ENCODE results near the gene TALDO1.

The TALDO1 gene

GRCh38 chr11:788953-789940, 42.0 kb downstream of the TALDO1 start:
- peak; percentile 76 for DNase-seq

GRCh38 chr11:789943-790342, 42.7 kb downstream of the TALDO1 start, which contains the start of gene CEND1:
TSS of gene CEND1 (minus strand) at chr11:790090. CDS start at chr11:788576, 1,514 bp downstream.
- DNase-seq, result no peak

DNA sequence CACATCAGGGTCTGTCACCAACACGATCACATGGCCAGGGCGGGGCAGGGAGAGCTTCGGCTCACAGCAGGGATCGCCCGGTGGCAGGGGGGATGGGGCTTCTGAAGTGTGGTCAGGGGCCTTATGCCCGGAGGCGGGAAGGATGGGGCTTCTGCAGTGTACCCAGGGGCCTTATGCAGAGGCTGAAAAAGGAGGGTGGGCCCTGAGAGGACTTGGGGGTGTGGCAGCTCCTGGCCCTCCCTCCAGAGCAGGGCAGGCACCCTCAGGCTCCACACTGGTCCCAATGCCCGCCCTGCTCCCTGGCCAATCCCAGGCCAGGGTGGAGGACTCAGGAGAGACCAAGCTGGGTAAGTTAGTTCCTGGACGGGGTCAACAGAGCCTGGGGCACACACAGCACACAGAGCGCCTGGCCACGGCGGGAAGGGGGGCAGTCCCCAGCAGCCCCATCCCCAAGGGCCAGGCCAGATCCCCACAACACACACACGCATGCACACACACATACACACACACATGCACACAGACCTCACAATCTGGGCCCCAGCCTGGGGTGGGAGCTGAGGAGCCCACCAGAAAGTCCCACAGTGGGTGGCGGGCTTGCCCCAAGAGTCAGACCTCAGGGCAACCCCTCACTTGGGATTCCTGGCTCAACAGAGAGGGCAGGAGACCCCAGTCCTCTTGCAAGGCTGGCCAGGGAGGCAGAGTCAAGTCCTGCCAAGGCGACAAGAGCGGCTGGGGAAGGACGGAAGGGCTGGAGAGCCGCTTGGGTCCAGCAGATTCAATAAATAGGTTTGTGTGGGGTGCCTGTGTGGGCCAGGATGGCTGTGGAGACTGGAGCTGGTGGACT, 43.7 kb downstream of the TALDO1 start:
- DNase-seq, result no peak

- DNase-seq, result no peak
Measured at GRCh38 chr11:791658-792534, 44.6 kb downstream of the TALDO1 start.

DNA sequence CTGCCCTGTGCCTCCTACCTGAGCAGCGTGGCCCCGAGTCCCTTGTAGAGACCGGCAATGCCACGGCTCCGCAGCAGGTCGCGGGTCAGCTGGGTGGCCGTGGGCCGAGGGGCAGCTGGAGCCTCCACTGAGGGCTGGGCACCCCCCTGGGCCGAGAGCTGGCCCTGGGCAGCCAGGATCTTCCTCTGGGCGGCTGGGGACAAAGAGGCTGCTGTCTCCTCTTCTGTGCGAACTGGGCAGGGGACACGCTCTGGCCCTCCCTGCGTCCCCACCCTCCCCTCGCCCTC, 45.2 kb downstream of the TALDO1 start:
- DNase-seq, result no peak

DNA sequence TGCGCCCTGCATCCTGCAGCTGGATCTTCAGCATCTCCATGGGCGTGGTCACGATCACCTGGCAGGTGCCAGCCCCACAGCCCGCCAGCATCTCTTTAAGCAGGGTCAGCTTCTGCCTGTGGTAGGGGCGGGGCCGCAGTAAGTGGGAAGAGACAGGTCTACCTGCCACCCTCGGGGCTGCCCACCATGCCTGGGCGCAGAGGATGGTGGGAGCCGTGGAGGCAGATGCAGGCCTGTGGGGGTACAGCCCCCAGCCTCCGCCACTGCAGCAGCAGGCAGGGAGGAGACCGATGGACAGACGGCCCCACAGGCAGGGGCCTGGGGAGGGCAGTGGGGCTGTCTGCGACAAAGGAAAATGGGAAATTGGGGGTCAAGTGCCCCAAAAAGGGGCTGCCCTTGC, 45.6 kb downstream of the TALDO1 start:
- no peak for DNase-seq

DNA sequence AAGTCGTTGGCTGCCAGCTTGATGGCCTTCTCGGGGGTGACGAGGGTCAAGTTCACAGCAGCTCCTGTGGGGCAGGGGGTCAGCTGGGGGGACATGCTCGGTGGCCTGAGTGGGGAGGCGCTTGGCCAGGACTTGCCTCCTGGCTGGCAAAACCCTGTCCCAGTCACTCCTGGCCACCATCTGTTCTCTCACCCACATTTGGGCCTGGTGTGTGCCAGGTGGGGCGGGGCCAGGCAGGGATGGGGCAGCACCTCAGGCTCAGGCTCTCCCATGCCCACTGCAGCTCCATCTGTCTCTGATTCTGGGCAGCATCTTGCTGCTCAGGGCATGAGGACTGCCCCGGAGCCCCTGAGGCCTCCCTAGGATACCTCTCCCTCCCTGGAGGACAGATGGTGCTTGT, 46.3 kb downstream of the TALDO1 start:
- no peak for DNase-seq

DNA sequence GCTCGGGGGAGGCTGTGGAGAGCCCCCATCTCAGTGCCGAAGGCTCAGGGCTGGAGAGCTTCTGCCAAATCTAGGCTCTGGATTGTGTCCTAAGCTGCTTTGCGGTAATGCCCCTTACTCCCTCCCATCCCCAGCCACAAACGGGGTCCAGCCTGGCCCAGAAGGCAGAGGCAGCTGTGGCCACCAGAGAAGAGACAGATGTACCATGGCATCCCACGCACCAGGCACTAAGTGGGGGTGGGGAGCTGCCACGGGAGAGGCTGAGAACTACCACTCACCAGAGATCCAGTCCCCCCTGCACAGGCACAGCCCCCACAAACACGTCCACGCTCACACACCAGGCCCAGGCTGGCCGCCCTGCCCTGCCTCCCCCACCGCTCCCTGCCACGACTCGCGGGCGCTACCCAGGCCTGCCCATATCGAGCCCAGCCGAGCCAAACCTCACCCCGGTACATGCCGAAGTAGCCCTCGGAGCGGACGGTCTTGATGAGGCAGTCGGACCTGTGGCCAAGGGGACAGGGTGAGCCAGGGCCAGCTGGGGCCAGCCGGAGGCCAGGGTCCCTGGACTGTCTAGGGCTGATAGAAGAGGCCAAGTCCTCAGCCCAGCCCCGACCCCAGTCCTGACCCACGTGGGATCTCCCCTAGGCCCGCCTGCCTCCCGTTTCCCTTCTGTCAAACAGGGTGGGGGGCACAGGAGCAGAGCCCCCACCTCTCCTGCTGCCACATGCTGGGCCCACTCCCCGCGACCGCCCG, 46.9 kb downstream of the TALDO1 start:
- no peak for DNase-seq

DNA sequence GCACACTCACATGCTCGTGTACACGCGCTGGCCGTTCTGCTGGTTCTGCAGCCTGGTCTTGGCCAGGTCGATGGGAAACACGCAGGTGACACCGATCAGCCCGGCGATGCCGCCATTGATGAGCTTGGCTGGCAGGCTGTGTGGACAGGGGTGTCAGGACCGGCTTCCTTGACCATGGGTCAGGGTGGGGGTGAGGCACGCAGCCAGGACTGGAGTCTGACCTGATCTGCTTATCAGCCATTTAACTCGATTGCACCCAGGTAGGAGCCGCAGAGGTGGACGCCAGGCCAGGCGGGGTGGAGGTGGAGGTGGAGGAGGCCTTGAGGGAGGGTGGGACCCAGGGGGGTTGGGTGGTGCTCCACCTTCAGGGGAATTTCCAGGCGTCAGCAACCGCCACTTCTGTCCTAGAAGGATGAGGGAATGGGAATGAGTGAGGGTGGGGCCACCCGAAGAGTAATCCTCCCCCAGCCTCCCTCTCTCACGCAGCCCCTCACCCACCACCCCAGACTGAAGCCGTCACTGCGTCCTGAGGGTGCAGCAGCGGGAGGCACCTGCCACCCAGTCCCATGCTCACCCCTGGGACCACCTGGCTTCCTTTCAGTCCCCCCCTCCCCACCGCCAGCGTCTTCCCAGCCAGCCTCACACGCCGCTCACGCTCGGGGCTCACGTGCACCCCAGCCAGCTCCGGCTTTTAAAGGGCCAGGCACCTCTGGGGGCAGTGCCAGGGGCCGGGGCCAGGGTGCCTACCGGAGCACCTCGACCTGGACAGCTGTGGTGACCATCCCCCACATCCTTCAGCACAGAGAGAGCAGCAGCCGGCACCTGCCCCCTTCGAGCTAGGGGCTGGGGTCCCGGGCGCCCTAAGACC, 47.7 kb downstream of the TALDO1 start:
- peak; percentile 54 for DNase-seq

DNA sequence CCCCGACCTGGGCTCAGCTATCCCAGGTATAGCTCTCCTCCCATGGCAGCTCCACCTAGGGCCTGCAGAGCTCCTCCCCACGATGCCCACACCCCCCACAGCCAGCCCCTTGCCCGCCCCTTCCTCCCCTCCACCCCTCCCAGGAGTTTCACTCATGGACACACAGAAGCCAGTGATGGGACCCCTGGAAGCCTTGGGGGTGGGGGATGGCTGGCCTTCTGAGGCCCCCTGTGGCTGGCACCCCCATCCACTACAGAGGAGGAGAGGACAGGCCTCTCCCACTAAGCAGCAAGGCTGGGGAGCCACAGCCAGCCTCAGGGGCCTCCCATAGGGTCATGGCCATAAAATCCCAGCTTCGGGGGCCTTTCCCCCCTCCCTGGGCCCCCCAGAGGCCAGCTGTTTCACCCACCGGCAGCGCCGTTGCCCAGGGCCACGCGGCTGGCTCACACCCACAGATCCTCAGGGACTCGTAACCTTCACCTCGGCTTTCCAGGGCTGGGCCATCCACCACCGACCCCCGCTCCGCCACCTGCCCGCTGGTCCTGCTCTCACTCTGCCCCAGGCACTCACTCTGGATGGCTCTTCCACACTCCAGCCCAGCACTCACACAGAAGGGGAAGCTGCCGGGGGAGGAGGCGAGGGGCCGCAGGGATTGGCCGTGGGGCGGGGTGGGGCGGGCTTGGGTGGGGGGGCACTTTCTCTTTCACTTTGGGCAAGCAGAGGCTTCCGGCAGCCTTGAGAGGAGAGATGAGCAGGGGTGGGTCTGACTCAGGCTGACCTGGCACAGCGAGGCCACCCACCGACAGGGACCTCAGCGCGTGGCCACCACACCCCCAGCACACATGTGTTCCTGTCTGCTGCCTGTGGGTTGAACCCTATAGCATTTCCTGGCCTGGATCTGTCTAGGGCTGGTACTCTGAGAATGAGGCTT, 48.6 kb downstream of the TALDO1 start:
- peak; percentile 87 for DNase-seq

DNA sequence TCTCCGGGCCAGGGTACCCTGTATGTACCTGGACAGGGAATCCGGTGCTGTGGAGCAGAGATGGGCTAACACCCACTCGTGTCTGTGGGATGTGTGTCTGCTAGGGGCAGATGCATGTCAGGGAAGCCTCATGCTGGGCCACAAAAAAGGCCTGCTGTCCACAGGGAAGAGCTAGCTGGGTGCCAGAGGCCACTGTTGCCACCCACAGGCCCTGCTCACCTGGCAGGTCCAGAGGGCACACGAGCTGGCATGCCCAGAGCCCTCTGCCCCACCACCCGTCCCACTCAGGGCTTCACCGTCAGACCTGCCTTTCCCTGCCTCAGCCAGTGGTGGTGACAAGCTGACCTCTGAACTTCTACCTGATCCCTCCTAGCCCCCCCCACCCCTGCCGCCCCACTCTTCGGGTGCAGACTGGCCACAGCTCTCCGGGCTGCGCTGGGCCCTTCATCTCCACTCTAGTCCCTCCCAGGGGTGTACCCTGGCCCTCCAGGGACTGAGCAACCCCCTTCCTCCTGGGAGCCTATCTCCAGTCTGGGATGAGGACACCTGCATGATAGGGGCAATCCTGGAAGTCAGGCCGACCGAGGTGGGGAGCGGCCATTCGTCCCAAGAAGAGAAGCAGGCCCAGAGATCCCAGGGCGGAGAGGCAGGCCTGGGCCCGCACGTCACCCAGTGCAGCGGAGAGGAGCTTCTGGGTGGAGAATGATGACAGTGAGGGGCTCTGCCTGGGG, 49.5 kb downstream of the TALDO1 start:
- peak; percentile 46 for DNase-seq

DNA sequence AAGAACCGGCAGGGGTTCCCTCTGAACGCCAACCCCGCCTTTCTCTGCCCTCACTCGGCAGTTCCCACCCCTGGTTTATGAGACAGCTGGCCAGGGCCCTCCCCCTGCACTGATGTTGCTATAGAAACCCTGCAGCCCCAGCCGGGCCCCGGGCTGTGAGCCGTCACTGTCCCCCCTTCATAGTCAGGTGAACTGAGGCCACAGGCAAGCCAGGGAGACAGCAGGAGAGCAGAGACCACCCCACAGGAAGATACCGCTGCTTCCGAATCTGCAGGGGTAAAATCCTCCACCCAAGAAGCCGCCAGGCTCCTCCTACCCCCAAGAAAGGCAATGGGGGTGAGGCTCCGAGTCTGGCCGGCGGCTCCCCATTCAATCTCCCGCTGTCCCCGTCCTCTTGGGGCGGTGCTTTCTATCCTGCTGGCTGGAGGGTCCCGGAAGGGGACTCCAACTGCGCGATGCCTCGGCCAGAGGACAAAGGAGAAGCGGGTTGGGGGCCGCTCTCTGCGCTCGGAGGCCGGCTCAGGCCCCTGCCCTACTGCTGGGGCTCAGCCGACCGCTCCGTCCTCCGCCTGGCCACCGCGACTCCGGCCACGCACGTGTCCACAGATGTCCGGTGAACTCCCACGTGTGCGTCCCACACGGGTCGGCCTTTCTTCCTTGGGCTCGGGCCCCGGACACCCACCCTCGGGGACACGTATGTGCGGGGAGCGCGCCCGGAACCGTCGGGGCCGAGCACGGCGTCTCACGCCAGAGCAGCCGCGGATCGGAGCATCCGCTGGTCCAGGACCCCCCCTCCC, 50.2 kb downstream of the TALDO1 start:
- peak; percentile 79 for DNase-seq

- DNase-seq, result peak; percentile 87
Measured at GRCh38 chr11:798093-798713, 50.9 kb downstream of the TALDO1 start, which contains the start of gene SLC25A22. TSS of gene SLC25A22 (minus strand) at chr11:798281. CDS start at chr11:795006, 3,275 bp downstream.

GRCh38 chr11:799641-800316, 52.5 kb downstream of the TALDO1 start:
- no peak for DNase-seq

DNA sequence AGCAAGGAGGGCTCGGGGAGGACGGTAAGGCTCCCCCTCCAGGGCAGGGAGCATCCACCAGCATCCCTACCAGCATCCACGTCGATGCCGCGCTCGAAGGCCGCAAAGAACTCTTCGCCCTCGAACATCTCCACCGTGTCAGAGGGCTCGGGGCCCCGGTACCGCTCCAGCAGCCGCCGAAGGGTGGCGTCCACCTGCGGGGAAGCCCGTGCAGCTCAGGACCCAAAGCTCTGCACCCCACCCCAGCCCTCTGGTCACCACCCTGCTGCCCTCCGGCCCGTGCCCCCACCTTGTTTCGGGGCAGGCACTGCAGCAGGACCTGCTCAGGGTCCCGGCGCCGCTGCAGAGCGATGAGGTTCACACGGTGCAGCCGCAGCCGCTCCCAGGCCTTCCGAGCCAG, 53.2 kb downstream of the TALDO1 start:
- DNase-seq, result no peak

DNA sequence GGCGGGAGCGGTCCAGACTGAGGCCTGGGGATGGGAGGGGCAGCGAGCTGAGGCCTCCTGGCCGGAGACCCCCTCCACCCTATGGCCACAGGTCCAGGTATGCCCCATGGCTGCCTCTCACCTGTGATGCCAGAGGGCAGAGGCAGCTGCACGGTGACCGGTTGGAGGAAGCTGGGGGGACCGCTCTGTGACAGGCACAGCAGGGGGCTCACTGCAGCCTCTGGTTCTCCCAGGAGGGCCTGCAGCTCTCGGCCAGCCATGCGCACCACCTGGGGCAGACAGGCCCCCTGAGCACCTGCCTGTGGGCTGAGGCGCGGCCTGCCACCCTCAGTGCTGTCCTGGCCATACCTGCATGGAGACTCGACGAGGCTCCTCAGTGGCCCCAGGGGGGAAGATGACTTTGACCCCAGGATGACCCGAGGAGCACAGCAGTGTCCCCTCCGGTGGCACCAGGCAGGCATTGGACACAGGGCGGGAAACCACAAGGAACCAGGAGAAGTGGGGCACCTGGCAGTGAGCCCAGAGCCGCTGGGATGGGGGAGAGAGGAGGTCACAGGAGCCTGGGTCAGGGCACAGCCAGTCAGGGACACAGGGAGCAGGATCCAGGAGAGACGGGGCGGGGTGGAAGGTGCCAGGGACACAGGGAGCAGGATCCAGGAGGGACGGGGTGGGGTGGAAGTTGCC, 54.0 kb downstream of the TALDO1 start:
- no peak for DNase-seq

Data from RPMI8226 (cell line).